ENCODE measurements around the gene C4B. TPM values are rescaled to one million over a fixed set of nuclear protein-coding genes. Genes with fewer than 3 reads are reported as not detected.

Gene C4B
- total RNA-seq, 2 donors from 2014 or later, result 49.2 to 137 TPM

- no peaks in the 10 kb centered on the region for H3K4me1 ChIP-seq (replicated peaks)
- WGBS, result 90% methylated on average over 2 of the region's 2 CpGs
- no peak overlapping the region for H3K27ac ChIP-seq
- H3K36me3 ChIP-seq, result no peaks in the 10 kb centered on the region
- TF ChIP-seq CTCF (IDR thresholded peaks at IDR 0.05) (no peak), POLR2A (IDR thresholded peaks at IDR 0.05) (no peak), POLR2AphosphoS5 (IDR thresholded peaks at IDR 0.05) (no peak)
- no peak overlapping the region for H3K4me3 ChIP-seq
- H3K27me3 ChIP-seq (replicated peaks; ENCODE audit: insufficient read depth), result no peaks in the 10 kb centered on the region
- no peak for DNase-seq (ENCODE audit: low spot score)
- intact Hi-C loops (cut with DNase I), result no loop called here
- no peaks in the 10 kb centered on the region for H3K9me3 ChIP-seq
Observed at GRCh38 chr6:32084780-32085179, 70.2 kb downstream of the C4B start.

Small RNA genes within 50 kb of the gene (small RNA-seq; reads per million reads assigned to genes)
- gene RNA5SP206, result 0 to 0.10 reads per million in 2 donors

Other genes starting within 250 kb of the C4B start
- gene VWA7, start 237.5 kb upstream of the C4B start, total RNA-seq, result 10 to 100 TPM in 1 of 2 donors, 1 to 10 TPM in 1; 2.7 to 13.0 TPM
- 10 to 100 TPM; 38.5 to 49.9 TPM for gene VARS1, start 219.0 kb upstream of the C4B start, total RNA-seq
- gene LSM2, start 207.8 kb upstream of the C4B start, total RNA-seq, result 10 to 100 TPM; 51.9 to 52.5 TPM
- gene HSPA1L, start 199.5 kb upstream of the C4B start, total RNA-seq, result 1 to 10 TPM; 1.5 to 8.5 TPM
- gene HSPA1A, start 199.3 kb upstream of the C4B start, total RNA-seq, result 100 to 1,000 TPM; 230 to 440 TPM
- gene HSPA1B, start 187.1 kb upstream of the C4B start, total RNA-seq, result 100 to 1,000 TPM; 331 to 360 TPM
- 100 to 1,000 TPM in 1 of 2 donors, 10 to 100 TPM in 1; 88.4 to 117 TPM for gene NEU1, start 152.0 kb upstream of the C4B start, total RNA-seq
- gene SLC44A4, start 135.8 kb upstream of the C4B start, total RNA-seq, result 100 to 1,000 TPM; 125 to 332 TPM
- 10 to 100 TPM; 53.6 to 92.8 TPM for gene EHMT2, start 117.1 kb upstream of the C4B start, total RNA-seq
- gene ZBTB12, start 112.7 kb upstream of the C4B start, total RNA-seq, result 1 to 10 TPM; 3.8 to 4.1 TPM
- 10 to 100 TPM in 1 of 2 donors, 1 to 10 TPM in 1; 7.9 to 16.0 TPM for gene C2, start 87.1 kb upstream of the C4B start, total RNA-seq
- 10 to 100 TPM; 32.1 to 48.6 TPM for gene CFB, start 68.7 kb upstream of the C4B start, total RNA-seq
- gene NELFE, start 55.8 kb upstream of the C4B start, total RNA-seq, result 10 to 100 TPM; 88.9 to 94.0 TPM
- 10 to 100 TPM; 34.8 to 66.2 TPM for gene SKIC2, start 55.6 kb upstream of the C4B start, total RNA-seq
- gene DXO, start 42.7 kb upstream of the C4B start, total RNA-seq, result 10 to 100 TPM; 21.9 to 36.0 TPM
- gene C4A, start 32.7 kb upstream of the C4B start, total RNA-seq, result 100 to 1,000 TPM in 1 of 2 donors, 10 to 100 TPM in 1; 32.8 to 196 TPM
- 1 to 10 TPM in 1 of 2 donors, under 1 TPM in 1; 0.59 to 2.7 TPM for gene CYP21A2, start 23.6 kb downstream of the C4B start, total RNA-seq
- 10 to 100 TPM; 18.5 to 29.1 TPM for gene TNXB, start 94.5 kb downstream of the C4B start, total RNA-seq
- gene ATF6B, start 113.5 kb downstream of the C4B start, total RNA-seq, result 100 to 1,000 TPM in 1 of 2 donors, 10 to 100 TPM in 1; 70.6 to 132 TPM
- 1 to 10 TPM; 3.6 to 6.9 TPM for gene FKBPL, start 115.5 kb downstream of the C4B start, total RNA-seq
- 1 to 10 TPM in 1 of 2 donors, under 1 TPM in 1; 0.64 to 7.2 TPM for gene PRRT1, start 137.1 kb downstream of the C4B start, total RNA-seq
- 10 to 100 TPM; 18.6 to 32.9 TPM for gene PPT2, start 139.3 kb downstream of the C4B start, total RNA-seq
- gene EGFL8, start 149.8 kb downstream of the C4B start, total RNA-seq, result 10 to 100 TPM; 12.2 to 19.5 TPM
- gene AGPAT1, start 161.3 kb downstream of the C4B start, total RNA-seq, result 100 to 1,000 TPM in 1 of 2 donors, 10 to 100 TPM in 1; 52.6 to 113 TPM
- 100 to 1,000 TPM in 1 of 2 donors, 10 to 100 TPM in 1; 98.6 to 129 TPM for gene RNF5, start 163.6 kb downstream of the C4B start, total RNA-seq
- 1 to 10 TPM; 3.3 to 3.8 TPM for gene AGER, start 169.5 kb downstream of the C4B start, total RNA-seq
- gene PBX2, start 175.4 kb downstream of the C4B start, total RNA-seq, result 100 to 1,000 TPM in 1 of 2 donors, 10 to 100 TPM in 1; 61.5 to 102 TPM
- gene GPSM3, start 177.8 kb downstream of the C4B start, total RNA-seq, result 1 to 10 TPM; 5.1 to 5.9 TPM
- gene NOTCH4, start 209.3 kb downstream of the C4B start, total RNA-seq, result 10 to 100 TPM; 14.6 to 18.2 TPM

Measured in prostate gland (tissue), 2 donors.